ENCODE results near the gene SLC2A10.

The SLC2A10 gene

GRCh38 chr20:46742669-46743045 is 33.2 kb downstream of the SLC2A10 start:
- H3K4me1 ChIP-seq (ENCODE audit: control extremely low read depth in 1 of 4, control insufficient read depth in 4 of 4, insufficient read depth in 4 of 4, low read length in 3 of 4) = no peaks in the 10 kb centered on the region
- no peak overlapping the region for H3K4me3 ChIP-seq (ENCODE audit: control insufficient read depth in 1 of 7, extremely low read depth in 1 of 7, insufficient read depth in 4 of 7, low read depth in 2 of 7, low read length in 6 of 7)
- no peak for DNase-seq
- 90% methylated on average over 4 of the region's 5 CpGs for WGBS (ENCODE audit: insufficient coverage)
- H3K36me3 ChIP-seq (ENCODE audit: control insufficient read depth in 4 of 4, insufficient read depth in 4 of 4, low read length in 3 of 4) = no peaks in the 10 kb centered on the region
- H3K9me3 ChIP-seq (ENCODE audit: control extremely low read depth in 1 of 5, control insufficient read depth in 4 of 5, insufficient read depth in 2 of 5, low read depth in 1 of 5, low read length in 4 of 5) = peaks cover 0 to 2% (median 0%) of the 10 kb centered on the region in 5 experiments
- peaks cover 2 to 40% (median 13%) of the 10 kb centered on the region in 5 experiments for H3K27me3 ChIP-seq (replicated peaks in 2 of 5; ENCODE audit: control insufficient read depth in 4 of 5, insufficient read depth in 5 of 5, low read length in 4 of 5)
- no peak overlapping the region for H3K27ac ChIP-seq (ENCODE audit: insufficient read depth in 1 of 2, low read depth in 1 of 2, low read length in 2 of 2, poor library complexity in 1 of 2, severe bottlenecking in 2 of 2)
- ChIA-PET CTCF (no interaction called here), POLR2A (no interaction called here)

GRCh38 chr20:46743088-46743487 is 33.6 kb downstream of the SLC2A10 start:
- H3K27ac ChIP-seq (ENCODE audit: insufficient read depth in 1 of 2, low read depth in 1 of 2, low read length in 2 of 2, poor library complexity in 1 of 2, severe bottlenecking in 2 of 2) = no peak overlapping the region
- POLR2A ChIA-PET = no interaction called here
- WGBS (ENCODE audit: insufficient coverage) = 79% methylated on average over 5 of the region's 5 CpGs
- CTCF ChIA-PET = no interaction called here
- no peak overlapping the region for H3K4me3 ChIP-seq (ENCODE audit: control insufficient read depth in 1 of 7, extremely low read depth in 1 of 7, insufficient read depth in 4 of 7, low read depth in 2 of 7, low read length in 6 of 7)
- H3K9me3 ChIP-seq (ENCODE audit: control extremely low read depth in 1 of 5, control insufficient read depth in 4 of 5, insufficient read depth in 2 of 5, low read depth in 1 of 5, low read length in 4 of 5) = peaks cover 0 to 2% (median 0%) of the 10 kb centered on the region in 5 experiments
- no peak for DNase-seq
- no peaks in the 10 kb centered on the region for H3K4me1 ChIP-seq (ENCODE audit: control extremely low read depth in 1 of 4, control insufficient read depth in 4 of 4, insufficient read depth in 4 of 4, low read length in 3 of 4)
- H3K36me3 ChIP-seq (ENCODE audit: control insufficient read depth in 4 of 4, insufficient read depth in 4 of 4, low read length in 3 of 4) = no peaks in the 10 kb centered on the region
- H3K27me3 ChIP-seq (replicated peaks in 2 of 5; ENCODE audit: control insufficient read depth in 4 of 5, insufficient read depth in 5 of 5, low read length in 4 of 5) = peaks cover 2 to 40% (median 13%) of the 10 kb centered on the region in 5 experiments

- Histone ChIP-seq H3K27me3 (replicated peaks in 2 of 5; ENCODE audit: control insufficient read depth in 4 of 5, insufficient read depth in 5 of 5, low read length in 4 of 5) (peaks cover 2 to 43% (median 17%) of the 10 kb centered on the region in 5 experiments), H3K27ac (ENCODE audit: insufficient read depth in 1 of 2, low read depth in 1 of 2, low read length in 2 of 2, poor library complexity in 1 of 2, severe bottlenecking in 2 of 2) (no peak overlapping the region), H3K4me3 (ENCODE audit: control insufficient read depth in 1 of 7, extremely low read depth in 1 of 7, insufficient read depth in 4 of 7, low read depth in 2 of 7, low read length in 6 of 7) (no peak overlapping the region), H3K4me1 (ENCODE audit: control extremely low read depth in 1 of 4, control insufficient read depth in 4 of 4, insufficient read depth in 4 of 4, low read length in 3 of 4) (no peaks in the 10 kb centered on the region), H3K9me3 (ENCODE audit: control extremely low read depth in 1 of 5, control insufficient read depth in 4 of 5, insufficient read depth in 2 of 5, low read depth in 1 of 5, low read length in 4 of 5) (no peaks in the 10 kb centered on the region), H3K36me3 (ENCODE audit: control insufficient read depth in 4 of 4, insufficient read depth in 4 of 4, low read length in 3 of 4) (no peaks in the 10 kb centered on the region)
- WGBS (ENCODE audit: insufficient coverage) = 67% methylated on average over 5 of the region's 7 CpGs
- DNase-seq = peak in 1 of 3 donors; percentile 4
- ChIA-PET CTCF (interaction anchor here (0.7 to 0.9 kb wide), 2 partner anchors 8 to 9 kb away, joined by 3 read pairs; no protein-coding TSS in a partner anchor), POLR2A (interaction anchor here (0.6 kb wide), 1 partner anchor 163 kb away, joined by 3 read pairs; no protein-coding TSS in a partner anchor)
These were observed 37.6 kb downstream of the SLC2A10 start for GRCh38 chr20:46746956-46747526.

- WGBS (ENCODE audit: insufficient coverage) = 94% methylated on average over 2 of the region's 3 CpGs
- Histone ChIP-seq H3K27ac (ENCODE audit: insufficient read depth in 1 of 2, low read depth in 1 of 2, low read length in 2 of 2, poor library complexity in 1 of 2, severe bottlenecking in 2 of 2) (no peak overlapping the region), H3K9me3 (ENCODE audit: control extremely low read depth in 1 of 5, control insufficient read depth in 4 of 5, insufficient read depth in 2 of 5, low read depth in 1 of 5, low read length in 4 of 5) (no peaks in the 10 kb centered on the region), H3K36me3 (ENCODE audit: control insufficient read depth in 4 of 4, insufficient read depth in 4 of 4, low read length in 3 of 4) (no peaks in the 10 kb centered on the region), H3K27me3 (replicated peaks in 2 of 5; ENCODE audit: control insufficient read depth in 4 of 5, insufficient read depth in 5 of 5, low read length in 4 of 5) (peaks cover 0 to 25% (median 12%) of the 10 kb centered on the region in 5 experiments), H3K4me1 (ENCODE audit: control extremely low read depth in 1 of 4, control insufficient read depth in 4 of 4, insufficient read depth in 4 of 4, low read length in 3 of 4) (no peaks in the 10 kb centered on the region), H3K4me3 (ENCODE audit: control insufficient read depth in 1 of 7, extremely low read depth in 1 of 7, insufficient read depth in 4 of 7, low read depth in 2 of 7, low read length in 6 of 7) (no peak overlapping the region)
- POLR2A ChIA-PET = interaction anchor here (0.7 kb wide), 1 partner anchor 98 kb away, joined by 3 read pairs; no protein-coding TSS in a partner anchor
- DNase-seq = no peak
- CTCF ChIA-PET = interaction anchor here (1.1 to 1.6 kb wide), 2 partner anchors 14 to 633 kb away, joined by 3 to 5 read pairs; no protein-coding TSS in a partner anchor
These were observed 39.7 kb downstream of the SLC2A10 start for GRCh38 chr20:46749147-46749546.

GRCh38 chr20:46751856-46752255 is 42.4 kb downstream of the SLC2A10 start:
- no peaks in the 10 kb centered on the region for H3K36me3 ChIP-seq (ENCODE audit: control insufficient read depth in 4 of 4, insufficient read depth in 4 of 4, low read length in 3 of 4)
- peaks cover 0 to 10% (median 7%) of the 10 kb centered on the region in 5 experiments for H3K27me3 ChIP-seq (replicated peaks in 2 of 5; ENCODE audit: control insufficient read depth in 4 of 5, insufficient read depth in 5 of 5, low read length in 4 of 5)
- no peak for DNase-seq
- WGBS (ENCODE audit: insufficient coverage) = 90% methylated on average over 5 of the region's 9 CpGs
- no peaks in the 10 kb centered on the region for H3K4me1 ChIP-seq (ENCODE audit: control extremely low read depth in 1 of 4, control insufficient read depth in 4 of 4, insufficient read depth in 4 of 4, low read length in 3 of 4)
- H3K27ac ChIP-seq (ENCODE audit: insufficient read depth in 1 of 2, low read depth in 1 of 2, low read length in 2 of 2, poor library complexity in 1 of 2, severe bottlenecking in 2 of 2) = no peak overlapping the region
- H3K9me3 ChIP-seq (ENCODE audit: control extremely low read depth in 1 of 5, control insufficient read depth in 4 of 5, insufficient read depth in 2 of 5, low read depth in 1 of 5, low read length in 4 of 5) = no peaks in the 10 kb centered on the region
- H3K4me3 ChIP-seq (ENCODE audit: control insufficient read depth in 1 of 7, extremely low read depth in 1 of 7, insufficient read depth in 4 of 7, low read depth in 2 of 7, low read length in 6 of 7) = no peak overlapping the region
- POLR2A ChIA-PET = interaction anchor here (0.6 kb wide), 1 partner anchor 815 kb away, joined by 3 read pairs; no protein-coding TSS in a partner anchor
- CTCF ChIA-PET = interaction anchor here (1.3 to 4.8 kb wide), 2 partner anchors 13 to 201 kb away, joined by 4 to 14 read pairs; partner anchors contain the start of gene OCSTAMP

- Histone ChIP-seq H3K27ac (ENCODE audit: insufficient read depth in 1 of 2, low read depth in 1 of 2, low read length in 2 of 2, poor library complexity in 1 of 2, severe bottlenecking in 2 of 2) (no peak overlapping the region), H3K4me3 (ENCODE audit: control insufficient read depth in 1 of 7, extremely low read depth in 1 of 7, insufficient read depth in 4 of 7, low read depth in 2 of 7, low read length in 6 of 7) (no peak overlapping the region), H3K4me1 (ENCODE audit: control extremely low read depth in 1 of 4, control insufficient read depth in 4 of 4, insufficient read depth in 4 of 4, low read length in 3 of 4) (no peaks in the 10 kb centered on the region), H3K27me3 (replicated peaks in 2 of 5; ENCODE audit: control insufficient read depth in 4 of 5, insufficient read depth in 5 of 5, low read length in 4 of 5) (peaks cover 0 to 6% (median 2%) of the 10 kb centered on the region in 5 experiments), H3K36me3 (ENCODE audit: control insufficient read depth in 4 of 4, insufficient read depth in 4 of 4, low read length in 3 of 4) (no peaks in the 10 kb centered on the region), H3K9me3 (ENCODE audit: control extremely low read depth in 1 of 5, control insufficient read depth in 4 of 5, insufficient read depth in 2 of 5, low read depth in 1 of 5, low read length in 4 of 5) (no peaks in the 10 kb centered on the region)
- peak; percentile 42 to 75 (median 67) for DNase-seq
- POLR2A ChIA-PET = no interaction called here
- WGBS (ENCODE audit: insufficient coverage) = 24% methylated on average over 8 of the region's 10 CpGs
- CTCF ChIA-PET = interaction anchor here (0.9 to 4.8 kb wide), 5 partner anchors 12 to 245 kb away, joined by 3 to 14 read pairs (median 3); partner anchors contain the start of gene OCSTAMP
These were observed 43.3 kb downstream of the SLC2A10 start for GRCh38 chr20:46752728-46753127.

Data from common myeloid progenitor, CD34-positive (primary cell).